Epithelial cell of alveolus of lung (primary cell): ENCODE results near the gene ME3. TPM values are rescaled to one million over a fixed set of nuclear protein-coding genes. Genes with fewer than 3 reads are reported as not detected.

Experiments
- total RNA-seq: library from RNA; depleted of rRNA; stranded (reverse); fragments of >200 nt; gene quantifications from 2 replicates; pipeline ENCODE4 v1.2.1, GENCODE V29; 2015

ME3 gene
- total RNA-seq, result 3.7 and 14.1 TPM in 2 replicates

GRCh38 chr11:86672007-86672621, at the start of gene ME3:
TSS of gene ME3 (minus strand) at chr11:86672616.

Other genes starting within 250 kb of the ME3 start
- gene PRSS23, start 127.9 kb upstream of the ME3 start, total RNA-seq, result 16.6 and 44.5 TPM in 2 replicates